NT2/D1 (cell line): ENCODE data around the gene SLC26A5.

Source experiments
- DNase-seq: peaks from one replicate; pipeline ENCODE4 v3.0.0-alpha.2; 2011; ENCODE audit warnings: low read depth, low spot score
- H3K27me3 ChIP-seq: 2 replicates; pipeline ENCODE4 v1.6.0; 2011; ENCODE audit warnings: mild to moderate bottlenecking; ENCODE audit not compliant: insufficient read length, insufficient read depth
- H3K36me3 ChIP-seq: 2 replicates; pipeline ENCODE4 v1.6.1; 2011; ENCODE audit warnings: mild to moderate bottlenecking, low read length, mixed read lengths; ENCODE audit not compliant: insufficient read depth, insufficient read length
- H3K4me1 ChIP-seq: 2 replicates; pipeline ENCODE4 v1.5.1; 2011; ENCODE audit not compliant: insufficient read depth, insufficient read length
- H3K4me3 ChIP-seq: 2 replicates; pipeline ENCODE4 v1.5.1; 2011; ENCODE audit warnings: low read depth; ENCODE audit not compliant: insufficient read length
- H3K9ac ChIP-seq: 2 replicates; pipeline ENCODE4 v1.6.0; 2011; ENCODE audit warnings: low read depth; ENCODE audit not compliant: insufficient read length
- H3K9me3 ChIP-seq: 2 replicates; pipeline ENCODE4 v1.5.1; 2011; ENCODE audit warnings: mild to moderate bottlenecking, low read length; ENCODE audit not compliant: insufficient read depth
- SUZ12 ChIP-seq: IDR thresholded peaks from 2 replicates; pipeline ENCODE4 v1.6.1; 2011; ENCODE audit not compliant: insufficient read length, insufficient read depth; ENCODE audit errors: extremely low read depth
- YY1 ChIP-seq: IDR thresholded peaks from 2 replicates; pipeline ENCODE4 v1.6.1; 2011; ENCODE audit not compliant: insufficient read length, insufficient read depth
- ZNF274 ChIP-seq: IDR thresholded peaks from 2 replicates; pipeline ENCODE4 v1.6.1; 2011; ENCODE audit warnings: mild to moderate bottlenecking, low read depth, low read length

Gene SLC26A5

GRCh38 chr7:103388469-103389140 lies 57.4 kb downstream of the SLC26A5 start:
- Histone ChIP-seq H3K9ac (no peak overlapping the region), H3K4me3 (no peak overlapping the region), H3K36me3 (no peaks in the 10 kb centered on the region), H3K27me3 (no peaks in the 10 kb centered on the region), H3K9me3 (no peaks in the 10 kb centered on the region), H3K4me1 (no peaks in the 10 kb centered on the region)
- DNase-seq = no peak
- TF ChIP-seq ZNF274 = no peak
- no peak for TF ChIP-seq YY1
- TF ChIP-seq SUZ12 = no peak

DNA sequence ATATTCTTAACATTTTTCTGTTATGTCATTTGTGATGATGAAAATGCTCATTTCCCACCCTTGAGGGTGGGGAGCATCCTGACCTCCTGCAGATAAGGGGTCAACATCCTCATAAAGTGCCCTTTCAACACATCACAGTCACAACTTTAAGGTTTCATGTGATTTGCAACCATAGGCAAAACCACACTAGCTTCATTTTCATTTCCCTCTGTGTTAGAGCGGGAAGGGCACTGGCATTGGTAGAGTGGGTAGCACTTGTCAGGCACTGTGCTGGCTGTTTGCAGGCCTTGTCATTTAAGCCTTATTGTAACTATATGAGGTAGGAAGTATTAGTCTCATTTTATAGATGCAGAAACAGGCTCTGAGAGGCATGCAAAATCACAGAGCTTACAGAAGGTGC lies 58.8 kb downstream of the SLC26A5 start:
- H3K4me1 ChIP-seq = no peaks in the 10 kb centered on the region
- H3K4me3 ChIP-seq = no peak overlapping the region
- H3K9ac ChIP-seq = no peak overlapping the region
- no peak for TF ChIP-seq ZNF274
- no peak for TF ChIP-seq YY1
- no peak for TF ChIP-seq SUZ12
- DNase-seq = no peak
- no peaks in the 10 kb centered on the region for H3K9me3 ChIP-seq
- no peaks in the 10 kb centered on the region for H3K27me3 ChIP-seq
- H3K36me3 ChIP-seq = no peaks in the 10 kb centered on the region

DNA sequence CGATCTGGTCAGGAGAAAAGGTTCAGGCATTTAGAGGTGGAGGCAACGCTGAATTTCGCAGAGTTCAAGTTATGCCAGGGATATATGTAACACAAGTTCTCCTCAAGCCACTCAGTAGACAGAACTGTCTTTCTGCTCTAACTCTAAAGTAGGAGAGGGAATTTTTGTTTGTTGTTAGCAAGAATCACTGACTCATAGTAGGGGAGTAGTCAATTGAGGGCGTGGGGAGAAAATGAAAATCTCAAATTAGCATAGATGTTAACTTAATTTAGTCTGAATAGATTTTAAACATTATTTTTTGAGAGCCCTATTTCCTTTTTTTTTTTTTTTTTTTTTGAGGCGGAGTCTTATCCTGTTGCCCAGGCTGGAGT lies 64.0 kb downstream of the SLC26A5 start:
- no peaks in the 10 kb centered on the region for H3K27me3 ChIP-seq
- DNase-seq = no peak
- no peaks in the 10 kb centered on the region for H3K4me1 ChIP-seq
- H3K9ac ChIP-seq = no peak overlapping the region
- no peaks in the 10 kb centered on the region for H3K36me3 ChIP-seq
- H3K4me3 ChIP-seq = no peak overlapping the region
- no peaks in the 10 kb centered on the region for H3K9me3 ChIP-seq
- no peak for TF ChIP-seq ZNF274
- no peak for TF ChIP-seq YY1
- no peak for TF ChIP-seq SUZ12

- Histone ChIP-seq H3K9me3 (no peaks in the 10 kb centered on the region), H3K36me3 (no peaks in the 10 kb centered on the region)
- TF ChIP-seq YY1 = no peak
- TF ChIP-seq ZNF274 = no peak
- TF ChIP-seq SUZ12 = no peak
Observed at GRCh38 chr7:103381280-103382031, 64.6 kb downstream of the SLC26A5 start.

DNA sequence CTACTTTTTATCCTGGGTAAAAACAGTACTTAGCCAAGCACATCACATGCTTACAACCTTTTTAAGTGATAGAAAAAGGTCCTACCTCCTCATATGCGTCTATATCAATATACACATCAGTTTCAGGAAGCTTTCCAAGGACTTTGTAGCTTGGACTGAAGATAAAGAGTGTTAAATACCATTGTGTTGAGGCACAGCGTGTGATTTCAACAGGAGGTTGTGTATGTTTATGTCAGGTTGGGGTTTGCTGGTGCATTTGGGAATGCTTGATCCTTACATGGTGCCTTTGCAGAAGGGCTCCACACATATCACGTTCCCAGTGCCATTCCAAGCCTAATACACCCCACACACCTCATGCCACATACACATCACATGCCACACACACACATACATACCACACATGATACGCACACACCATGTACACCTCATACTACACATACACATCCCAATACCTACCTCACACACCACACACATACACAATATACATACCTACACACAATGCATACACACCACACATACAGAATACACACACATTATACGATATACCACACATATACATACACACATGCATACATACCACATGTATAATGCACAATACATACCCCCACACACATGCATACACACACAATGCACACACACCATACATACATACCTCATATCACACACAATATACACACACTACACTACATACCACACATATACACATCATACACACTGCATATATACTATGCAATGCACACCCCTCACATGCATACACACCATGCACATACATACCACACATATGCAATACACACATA lies 65.4 kb downstream of the SLC26A5 start:
- no peak for DNase-seq
- H3K9ac ChIP-seq = no peak overlapping the region
- no peaks in the 10 kb centered on the region for H3K27me3 ChIP-seq
- no peaks in the 10 kb centered on the region for H3K36me3 ChIP-seq
- H3K4me1 ChIP-seq = no peaks in the 10 kb centered on the region
- TF ChIP-seq SUZ12 = no peak
- TF ChIP-seq YY1 = no peak
- TF ChIP-seq ZNF274 = no peak
- no peaks in the 10 kb centered on the region for H3K9me3 ChIP-seq
- H3K4me3 ChIP-seq = no peak overlapping the region

More at GRCh38 chr7:103381280-103382031, 64.6 kb downstream of the SLC26A5 start:
- DNase-seq = no peak
- no peaks in the 10 kb centered on the region for H3K27me3 ChIP-seq
- H3K4me1 ChIP-seq = no peaks in the 10 kb centered on the region
- H3K4me3 ChIP-seq = no peak overlapping the region
- H3K9ac ChIP-seq = no peak overlapping the region

- H3K9ac ChIP-seq = no peak overlapping the region
- H3K4me3 ChIP-seq = no peak overlapping the region
- no peaks in the 10 kb centered on the region for H3K9me3 ChIP-seq
- no peaks in the 10 kb centered on the region for H3K4me1 ChIP-seq
- H3K36me3 ChIP-seq = no peaks in the 10 kb centered on the region
- no peak for TF ChIP-seq SUZ12
- TF ChIP-seq YY1 = no peak
- no peak for TF ChIP-seq ZNF274
- no peak for DNase-seq
- no peaks in the 10 kb centered on the region for H3K27me3 ChIP-seq
Observed at GRCh38 chr7:103379270-103379975, 66.6 kb downstream of the SLC26A5 start.
